HepG2 (cell line): Measurements from ENCODE around the gene ESYT1. TPM values are rescaled to one million over a fixed set of nuclear protein-coding genes. Genes with fewer than 3 reads are reported as not detected.

Experiments
- AGO2 ChIP-seq: fragments of 200-400 bp; formaldehyde crosslinking; optimal IDR thresholded peaks from 2 replicates; pipeline ENCODE3; 2017; ENCODE audit warnings: mild to moderate bottlenecking, low read depth, low read length, moderate library complexity
- CBFB ChIP-seq: sonication (generic); formaldehyde crosslinking; IDR thresholded peaks from 2 replicates; pipeline ENCODE4 v1.4.0; 2020; ENCODE audit warnings: missing genetic modification reagents
- CC2D1A ChIP-seq: sonication (generic); formaldehyde crosslinking; IDR thresholded peaks from 2 replicates; pipeline ENCODE4 v1.8.1; 2023; ENCODE audit warnings: mild to moderate bottlenecking, missing genetic modification reagents
- CENPBD1 ChIP-seq: sonication (generic); formaldehyde crosslinking; IDR thresholded peaks from 2 replicates; pipeline ENCODE4 v1.8.0; 2022; ENCODE audit warnings: missing genetic modification reagents, low read depth, mild to moderate bottlenecking, borderline replicate concordance
- DDIT3 ChIP-seq: sonication (generic); formaldehyde crosslinking; IDR thresholded peaks from 2 replicates; pipeline ENCODE4 v1.4.0; 2020; ENCODE audit warnings: mild to moderate bottlenecking, missing genetic modification reagents
- DR1 ChIP-seq: sonication (generic); formaldehyde crosslinking; IDR thresholded peaks from 2 replicates; pipeline ENCODE4 v1.8.0; 2021; ENCODE audit warnings: mild to moderate bottlenecking, missing genetic modification reagents, inconsistent platforms
- GATAD1 ChIP-seq: IDR thresholded peaks from 2 replicates; pipeline ENCODE4 v1.6.1; 2016; ENCODE audit warnings: missing genetic modification reagents, missing compliant biosample characterization
- GTF3A ChIP-seq: sonication (generic); formaldehyde crosslinking; conservative IDR thresholded peaks from 2 replicates; pipeline ENCODE4 v1.4.0; 2020; ENCODE audit warnings: mild to moderate bottlenecking, missing genetic modification reagents
- HMGA1 ChIP-seq: sonication (generic); formaldehyde crosslinking; conservative IDR thresholded peaks from 2 replicates; pipeline ENCODE4 v1.4.0; 2020; ENCODE audit warnings: missing genetic modification reagents
- HNRNPLL ChIP-seq: fragments of 200-400 bp; formaldehyde crosslinking; IDR thresholded peaks from 2 replicates; pipeline ENCODE4 v1.6.1; 2017; ENCODE audit warnings: mild to moderate bottlenecking, low read depth, low read length; ENCODE audit not compliant: poor library complexity, severe bottlenecking
- HOXA9 ChIP-seq: sonication (generic); formaldehyde crosslinking; IDR thresholded peaks from 2 replicates; pipeline ENCODE4 v1.8.1; 2022; ENCODE audit warnings: missing genetic modification reagents, mild to moderate bottlenecking, moderate library complexity, borderline replicate concordance
- JUNB ChIP-seq: sonication (generic); formaldehyde crosslinking; IDR thresholded peaks from 2 replicates; pipeline ENCODE4 v1.8.0; 2022; ENCODE audit warnings: missing genetic modification reagents, mild to moderate bottlenecking, borderline replicate concordance
- MED13 ChIP-seq: sonication (generic); formaldehyde crosslinking; IDR thresholded peaks from 2 replicates; pipeline ENCODE4 v1.5.0; 2020; ENCODE audit warnings: missing genetic modification reagents
- MXD3 ChIP-seq: IDR thresholded peaks from 2 replicates; pipeline ENCODE4 v1.6.1; 2016; ENCODE audit warnings: mild to moderate bottlenecking, missing biosample characterization, missing genetic modification reagents
- NFKB2 ChIP-seq: sonication (generic); formaldehyde crosslinking; IDR thresholded peaks from 2 replicates; pipeline ENCODE4 v1.4.0; 2020; ENCODE audit warnings: missing genetic modification reagents, borderline replicate concordance
- NR2C2 ChIP-seq: sonication (generic); formaldehyde crosslinking; IDR thresholded peaks from 2 replicates; pipeline ENCODE4 v1.4.0; 2020; ENCODE audit warnings: missing genetic modification reagents, mild to moderate bottlenecking, moderate library complexity, borderline replicate concordance
- NRL ChIP-seq: sonication (generic); formaldehyde crosslinking; IDR thresholded peaks from 2 replicates; pipeline ENCODE4 v1.5.0; 2020; ENCODE audit warnings: missing genetic modification reagents, mild to moderate bottlenecking, moderate library complexity, borderline replicate concordance
- RBFOX2 ChIP-seq: fragments of 200-400 bp; formaldehyde crosslinking; IDR thresholded peaks from 2 replicates; pipeline ENCODE4 v1.6.1; 2017; ENCODE audit warnings: low read depth, mild to moderate bottlenecking, low read length
- YEATS4 ChIP-seq: sonication (generic); formaldehyde crosslinking; IDR thresholded peaks from 2 replicates; pipeline ENCODE4 v1.4.0; 2020; ENCODE audit warnings: missing genetic modification reagents, borderline replicate concordance
- ZC3H4 ChIP-seq: sonication (generic); formaldehyde crosslinking; IDR thresholded peaks from 2 replicates; pipeline ENCODE4 v1.4.0; 2020; ENCODE audit warnings: missing genetic modification reagents, borderline replicate concordance
- ZNF224 ChIP-seq: sonication (generic); formaldehyde crosslinking; IDR thresholded peaks from 2 replicates; pipeline ENCODE4 v1.5.0; 2020; ENCODE audit warnings: mild to moderate bottlenecking, missing genetic modification reagents
- ZNF230 ChIP-seq: sonication (generic); formaldehyde crosslinking; IDR thresholded peaks from 2 replicates; pipeline ENCODE4 v1.4.0; 2020; ENCODE audit warnings: mild to moderate bottlenecking, missing genetic modification reagents
- ZNF232 ChIP-seq: sonication (generic); formaldehyde crosslinking; IDR thresholded peaks from 2 replicates; pipeline ENCODE4 v1.4.0; 2020; ENCODE audit warnings: missing genetic modification reagents, borderline replicate concordance
- ZNF460 ChIP-seq: sonication (generic); formaldehyde crosslinking; IDR thresholded peaks from 2 replicates; pipeline ENCODE4 v1.5.1; 2020; ENCODE audit warnings: missing genetic modification reagents, mild to moderate bottlenecking, borderline replicate concordance
- ZNF552 ChIP-seq: sonication (generic); formaldehyde crosslinking; IDR thresholded peaks from 2 replicates; pipeline ENCODE4 v1.9.0; 2022; ENCODE audit warnings: missing genetic modification reagents, mild to moderate bottlenecking, borderline replicate concordance
- ZNF7 ChIP-seq: IDR thresholded peaks from 2 replicates; pipeline ENCODE4 v1.6.1; 2016; ENCODE audit warnings: missing biosample characterization, missing genetic modification reagents
- ZNF747 ChIP-seq: sonication (generic); formaldehyde crosslinking; IDR thresholded peaks from 2 replicates; pipeline ENCODE4 v1.8.1; 2023; ENCODE audit warnings: missing genetic modification reagents, mild to moderate bottlenecking, borderline replicate concordance
- ZNF891 ChIP-seq: sonication (generic); formaldehyde crosslinking; IDR thresholded peaks from 2 replicates; pipeline ENCODE4 v1.5.0; 2020; ENCODE audit warnings: mild to moderate bottlenecking, missing genetic modification reagents
- ZSCAN9 ChIP-seq: IDR thresholded peaks from 2 replicates; pipeline ENCODE4 v1.6.1; 2016; ENCODE audit warnings: borderline replicate concordance
- polyA plus RNA-seq, 8 experiments: library from polyadenylated mRNA; depleted of rRNA in 3 of 8; stranded (reverse) in 7 of 8; unstranded in 1 of 8; fragments of >200 nt; fragmentation: Illumina TruSeq in 4 of 8; extraction: Trizol in 4 of 8; gene quantifications; 2 replicates each; pipeline versions ENCODE4 v1.2.1 to v1.2.3, GENCODE V29; 2011 to 2016; ENCODE audit warnings: low read depth in 4 of 8, missing spikeins in 1 of 8, mixed read lengths in 1 of 8; ENCODE audit not compliant: insufficient read depth in 1 of 8
- total RNA-seq, 5 experiments: library from RNA; depleted of rRNA; stranded (reverse); fragments of >200 nt; fragmentation: Illumina TruSeq; extraction: Trizol; gene quantifications; 2 replicates each; pipeline ENCODE4 v1.2.3, GENCODE V29; 2016; ENCODE audit warnings: low read depth in 1 of 5

ESYT1 gene
- total and polyA plus RNA-seq, 2 of the 13 experiments (the other 11 are each of a cell fraction or from before 2014, with no cell fraction given): 66.9 to 71.0 TPM

- TF ChIP-seq HOXA9 (CRISPR knock-in tag) (no peak), NFKB2 (CRISPR knock-in tag) (peak; percentile 67; the same call in 1 of the 2 replicates), ZNF891 (CRISPR knock-in tag) (0 out of 2 replicates have a peak, but pooled peaks have one; percentile 65), MXD3 (CRISPR knock-in tag) (no peak; the same call in 1 of the 2 replicates), ZNF224 (CRISPR knock-in tag) (0 out of 2 replicates have a peak, but pooled peaks have one; percentile 17), JUNB (CRISPR knock-in tag) (no peak), NRL (CRISPR knock-in tag) (0 out of 2 replicates have a peak, but pooled peaks have one; percentile 38), CC2D1A (CRISPR knock-in tag) (0 out of 2 replicates have a peak, but pooled peaks have one; percentile 22), ZNF230 (CRISPR knock-in tag) (no peak), CENPBD1 (CRISPR knock-in tag) (no peak), ZNF7 (CRISPR knock-in tag) (no peak), HMGA1 (CRISPR knock-in tag) (no peak), DDIT3 (CRISPR knock-in tag) (no peak), HNRNPLL (no peak), ZNF747 (CRISPR knock-in tag) (no peak), ZC3H4 (no peak), GTF3A (CRISPR knock-in tag) (no peak), GATAD1 (CRISPR knock-in tag) (peak; percentile 71), ZNF552 (CRISPR knock-in tag) (no peak), DR1 (no peak), ZNF232 (no peak), CBFB (peak; percentile 2; the same call in 1 of the 2 replicates), RBFOX2 (no peak), ZSCAN9 (peak; percentile 82; the same call in 1 of the 2 replicates), NR2C2 (CRISPR knock-in tag) (peak; percentile 25; the same call in 1 of the 2 replicates), YEATS4 (peak; percentile 41; the same call in 1 of the 2 replicates), AGO2 (no peak), ZNF460 (CRISPR knock-in tag) (no peak; the same call in 1 of the 2 replicates), MED13 (no peak)
Measured at GRCh38 chr12:56189918-56190694, 62.0 kb downstream of the ESYT1 start (continued).
